Activated CD8-positive, alpha-beta T cell treated with anti-CD3 and anti-CD28 coated beads for 36 hours (primary cell): ENCODE results near the gene RAD51B. TPM values are rescaled to one million over a fixed set of nuclear protein-coding genes. Genes with fewer than 3 reads are reported as not detected.

Source experiments
- ATAC-seq: fragments of 200-7000 bp; cut with Tn5 transposase; one replicate; pipeline ENCODE4 v1.10.0; 2021; ENCODE audit warnings: mild to moderate bottlenecking, moderate library complexity
- CTCF ChIA-PET: fragments of 350-600 bp; sonication (Branson Sonifier 250); formaldehyde crosslinking; loops from one replicate; lab custom pipeline; 2021; ENCODE audit warnings: antibody characterized with exemption; lab: Charles Lee
- POLR2A ChIA-PET: fragments of 350-600 bp; sonication (Branson Sonifier 250); formaldehyde crosslinking; loops from one replicate; lab custom pipeline; 2021; ENCODE audit warnings: antibody characterized with exemption; lab: Charles Lee
- DNase-seq: peaks from one replicate; pipeline ENCODE4 v3.0.0-alpha.2; 2020
- H3K27ac Mint-ChIP-seq: one replicate; pipeline ENCODE4 v1.8.0; 2021; ENCODE audit warnings: mild to moderate bottlenecking, mixed read lengths
- H3K27me3 Mint-ChIP-seq: one replicate; pipeline ENCODE4 v1.8.0; 2021; ENCODE audit warnings: mixed read lengths
- H3K36me3 Mint-ChIP-seq: one replicate; pipeline ENCODE4 v1.8.0; 2021; ENCODE audit warnings: low read depth, mixed read lengths
- H3K4me1 Mint-ChIP-seq: one replicate; pipeline ENCODE4 v1.8.0; 2021; ENCODE audit warnings: low read depth, mixed read lengths
- H3K4me3 Mint-ChIP-seq: one replicate; pipeline ENCODE4 v1.8.0; 2021; ENCODE audit warnings: mild to moderate bottlenecking, moderate library complexity, mixed read lengths
- H3K9me3 Mint-ChIP-seq: one replicate; pipeline ENCODE4 v1.8.0; 2021; ENCODE audit warnings: mixed read lengths
- intact Hi-C: fragments of 100-400 bp; cut with micrococcal nuclease; formaldehyde crosslinking; loops from one replicate; pipeline ENCODE4 v1.10.0; 2022
- total RNA-seq, 2 experiments: library from RNA; stranded (reverse); gene quantifications; one replicate each; pipeline ENCODE4 v1.2.3, GENCODE V29; 2021
- TF ChIP-seq, protein P1 (sequence below): fragments of 200-600 bp; IDR thresholded peaks from one replicate; pipeline ENCODE4 v1.8.0; 2022; ENCODE audit warnings: antibody characterized with exemption, mild to moderate bottlenecking

The RAD51B gene
- total RNA-seq, 2 experiments from 2014 or later, result 38.2 to 40.6 TPM

DNA sequence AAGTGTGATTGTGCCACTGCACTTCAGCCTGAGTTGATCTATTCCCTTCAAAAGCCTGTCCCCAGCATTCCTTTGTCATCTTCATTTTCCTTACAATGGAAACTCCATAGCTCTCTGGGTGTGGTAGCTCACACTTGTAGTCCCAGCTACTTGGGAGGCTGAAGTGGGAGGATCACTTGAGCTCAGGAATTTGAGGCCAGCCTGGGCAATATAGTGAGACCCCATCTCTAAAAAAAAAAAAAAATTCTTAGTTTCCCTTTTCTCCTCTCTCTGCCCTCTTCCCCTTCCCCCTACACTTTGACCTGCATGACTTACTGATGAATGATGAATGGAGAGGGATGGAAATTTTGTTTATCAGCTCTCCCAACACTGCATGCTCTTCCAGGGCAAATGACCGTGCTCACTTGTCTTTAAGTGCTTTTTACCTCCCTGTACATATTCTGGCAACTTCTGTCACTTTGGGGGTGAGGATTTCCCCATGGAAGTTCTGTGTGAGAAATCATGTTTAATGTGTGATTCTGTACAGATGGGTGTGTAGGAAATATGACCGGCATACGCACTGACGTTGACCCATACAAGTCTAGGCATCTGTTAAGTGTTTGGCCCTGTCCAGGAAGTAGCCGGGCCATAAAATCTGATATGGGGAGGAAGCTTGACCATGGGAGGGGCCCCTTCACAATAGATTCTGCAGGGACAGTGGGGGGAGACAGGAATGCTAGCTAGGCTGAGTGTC, 907.9 kb downstream of the RAD51B start:
- Mint-ChIP-seq H3K9me3 (no peaks in the 10 kb centered on the region), H3K4me1 (peaks cover 26% of the 10 kb centered on the region), H3K4me3 (no peak overlapping the region), H3K27ac (no peak overlapping the region), H3K27me3 (no peaks in the 10 kb centered on the region), H3K36me3 (no peaks in the 10 kb centered on the region)
- ChIA-PET CTCF (interaction anchor here (1.5 to 1.6 kb wide), 2 partner anchors 54 to 61 kb away, joined by 4 to 6 read pairs; no protein-coding TSS in a partner anchor), POLR2A (interaction anchor here (0.9 to 1.9 kb wide), 3 partner anchors 10 to 68 kb away, joined by 3 to 4 read pairs (median 3); no protein-coding TSS in a partner anchor)
- TF ChIP-seq, protein P1, sequence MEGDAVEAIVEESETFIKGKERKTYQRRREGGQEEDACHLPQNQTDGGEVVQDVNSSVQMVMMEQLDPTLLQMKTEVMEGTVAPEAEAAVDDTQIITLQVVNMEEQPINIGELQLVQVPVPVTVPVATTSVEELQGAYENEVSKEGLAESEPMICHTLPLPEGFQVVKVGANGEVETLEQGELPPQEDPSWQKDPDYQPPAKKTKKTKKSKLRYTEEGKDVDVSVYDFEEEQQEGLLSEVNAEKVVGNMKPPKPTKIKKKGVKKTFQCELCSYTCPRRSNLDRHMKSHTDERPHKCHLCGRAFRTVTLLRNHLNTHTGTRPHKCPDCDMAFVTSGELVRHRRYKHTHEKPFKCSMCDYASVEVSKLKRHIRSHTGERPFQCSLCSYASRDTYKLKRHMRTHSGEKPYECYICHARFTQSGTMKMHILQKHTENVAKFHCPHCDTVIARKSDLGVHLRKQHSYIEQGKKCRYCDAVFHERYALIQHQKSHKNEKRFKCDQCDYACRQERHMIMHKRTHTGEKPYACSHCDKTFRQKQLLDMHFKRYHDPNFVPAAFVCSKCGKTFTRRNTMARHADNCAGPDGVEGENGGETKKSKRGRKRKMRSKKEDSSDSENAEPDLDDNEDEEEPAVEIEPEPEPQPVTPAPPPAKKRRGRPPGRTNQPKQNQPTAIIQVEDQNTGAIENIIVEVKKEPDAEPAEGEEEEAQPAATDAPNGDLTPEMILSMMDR, result no peak
- DNase-seq (no peak), ATAC-seq (no peak)
- intact Hi-C loops, result no loop called here

DNA sequence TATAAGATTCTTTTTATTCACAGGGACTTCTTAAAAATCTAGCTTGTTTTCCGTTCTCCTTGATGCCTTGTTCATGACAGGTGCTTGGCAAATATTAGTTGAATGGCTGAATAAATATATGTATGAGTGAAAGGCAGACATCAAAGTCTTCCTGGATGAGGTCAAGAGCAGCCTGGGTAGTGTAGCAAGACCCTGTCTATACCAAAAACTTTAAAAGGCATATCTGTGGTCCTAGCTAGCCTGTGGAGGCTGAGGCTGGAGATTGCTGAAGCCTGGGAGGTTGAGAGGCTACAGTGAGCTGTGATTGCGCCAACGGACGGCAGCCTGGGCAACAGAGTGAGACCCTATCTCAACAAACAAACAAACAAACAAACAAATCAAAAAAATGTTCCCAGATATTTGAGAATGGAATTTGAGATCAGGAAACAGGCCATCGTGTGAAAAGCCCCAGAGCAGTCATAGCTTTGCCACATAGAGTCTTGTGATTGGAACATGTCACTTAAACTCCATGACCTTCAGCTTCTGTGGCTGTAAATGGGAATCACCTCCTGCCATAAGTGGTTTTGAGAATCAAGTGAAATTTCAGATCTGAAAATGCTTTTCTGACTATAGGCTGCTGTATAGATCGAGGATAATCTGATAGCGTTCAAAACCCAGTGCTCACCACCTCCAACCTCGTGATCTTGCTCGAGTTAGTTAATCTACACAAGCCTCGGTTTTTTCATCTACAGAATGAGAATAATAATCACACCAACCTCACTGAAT, 908.9 kb downstream of the RAD51B start:
- H3K4me1 Mint-ChIP-seq, result peaks cover 36% of the 10 kb centered on the region
- H3K4me3 Mint-ChIP-seq, result no peak overlapping the region
- POLR2A ChIA-PET, result interaction anchor here (1.2 to 1.9 kb wide), 3 partner anchors 10 to 87 kb away, joined by 3 to 5 read pairs (median 4); no protein-coding TSS in a partner anchor
- TF ChIP-seq, protein P1, result no peak
- intact Hi-C loops, result no loop called here
- CTCF ChIA-PET, result interaction anchor here (1.5 kb wide), 1 partner anchor 53 kb away, joined by 6 read pairs; no protein-coding TSS in a partner anchor
- ATAC-seq (no peak), DNase-seq (no peak)
- peak overlapping the region; percentile 26 for H3K27ac Mint-ChIP-seq
- H3K27me3 Mint-ChIP-seq, result no peaks in the 10 kb centered on the region
- no peaks in the 10 kb centered on the region for H3K9me3 Mint-ChIP-seq
- no peaks in the 10 kb centered on the region for H3K36me3 Mint-ChIP-seq

DNA sequence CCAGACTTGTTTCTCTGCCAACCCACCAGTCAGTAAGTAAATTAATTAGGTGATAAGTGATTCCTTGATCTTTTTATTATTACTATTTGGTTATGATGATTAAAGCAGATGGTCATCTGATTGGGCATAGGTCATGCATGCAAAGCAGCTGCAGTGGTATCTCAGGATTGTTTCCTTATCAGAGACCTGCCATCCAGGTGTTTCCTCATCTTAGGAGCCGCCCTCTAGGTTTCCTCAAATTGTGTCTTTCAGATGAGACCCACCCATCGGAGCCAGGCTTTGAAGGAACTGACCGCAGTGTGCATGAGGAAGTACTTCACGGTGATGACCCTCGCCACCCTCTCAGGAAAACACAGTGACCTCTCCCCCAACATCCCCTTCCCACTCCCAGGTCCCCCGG, 910.0 kb downstream of the RAD51B start:
- ATAC-seq (no peak), DNase-seq (no peak)
- H3K4me3 Mint-ChIP-seq, result no peak overlapping the region
- no peaks in the 10 kb centered on the region for H3K36me3 Mint-ChIP-seq
- TF ChIP-seq, protein P1, result no peak
- no peaks in the 10 kb centered on the region for H3K9me3 Mint-ChIP-seq
- intact Hi-C loops, result no loop called here
- H3K4me1 Mint-ChIP-seq, result peaks cover 43% of the 10 kb centered on the region
- no peak overlapping the region for H3K27ac Mint-ChIP-seq
- no peaks in the 10 kb centered on the region for H3K27me3 Mint-ChIP-seq
- ChIA-PET CTCF (no interaction called here), POLR2A (interaction anchor here (1.2 to 1.9 kb wide), 3 partner anchors 11 to 86 kb away, joined by 3 to 5 read pairs (median 4); no protein-coding TSS in a partner anchor)

DNA sequence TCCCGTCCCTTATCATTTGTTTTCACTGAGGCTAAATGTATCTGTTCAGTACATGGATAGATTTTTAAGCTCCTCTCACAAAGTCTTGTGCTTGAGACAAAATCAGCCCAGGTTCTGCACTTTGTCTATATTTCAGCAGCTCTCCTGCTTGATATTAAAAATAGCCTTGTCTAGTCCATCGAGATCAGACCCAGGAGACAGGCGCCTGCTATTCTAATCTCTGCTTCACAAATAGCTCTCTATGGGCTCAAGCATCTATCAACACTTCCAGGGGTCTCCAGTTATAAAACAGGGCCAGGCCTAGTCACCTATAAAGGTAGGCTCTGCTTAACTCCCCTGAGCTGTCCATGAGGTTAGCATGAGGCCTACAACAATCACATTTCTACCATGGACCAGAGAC, 910.8 kb downstream of the RAD51B start:
- ATAC-seq (no peak), DNase-seq (no peak)
- Mint-ChIP-seq H3K36me3 (no peaks in the 10 kb centered on the region), H3K4me3 (no peak overlapping the region), H3K27ac (peak overlapping the region; percentile 32), H3K27me3 (no peaks in the 10 kb centered on the region), H3K9me3 (no peaks in the 10 kb centered on the region), H3K4me1 (peaks cover 51% of the 10 kb centered on the region)
- TF ChIP-seq, protein P1, result no peak
- POLR2A ChIA-PET, result interaction anchor here (1.7 kb wide), 1 partner anchor 85 kb away, joined by 5 read pairs; no protein-coding TSS in a partner anchor
- CTCF ChIA-PET, result interaction anchor here (0.7 kb wide), 1 partner anchor 58 kb away, joined by 3 read pairs; no protein-coding TSS in a partner anchor
- intact Hi-C loops, result loop anchor here (5.0 kb wide), 1 partner anchor 43 kb away; no protein-coding TSS in a partner anchor
